ENCODE results near the gene EFS. TPM values are rescaled to one million over a fixed set of nuclear protein-coding genes. Genes with fewer than 3 reads are reported as not detected.

Gene EFS
- total RNA-seq, 6 experiments from 2014 or later = 0.19 to 0.60 (median 0.39) TPM

DNA sequence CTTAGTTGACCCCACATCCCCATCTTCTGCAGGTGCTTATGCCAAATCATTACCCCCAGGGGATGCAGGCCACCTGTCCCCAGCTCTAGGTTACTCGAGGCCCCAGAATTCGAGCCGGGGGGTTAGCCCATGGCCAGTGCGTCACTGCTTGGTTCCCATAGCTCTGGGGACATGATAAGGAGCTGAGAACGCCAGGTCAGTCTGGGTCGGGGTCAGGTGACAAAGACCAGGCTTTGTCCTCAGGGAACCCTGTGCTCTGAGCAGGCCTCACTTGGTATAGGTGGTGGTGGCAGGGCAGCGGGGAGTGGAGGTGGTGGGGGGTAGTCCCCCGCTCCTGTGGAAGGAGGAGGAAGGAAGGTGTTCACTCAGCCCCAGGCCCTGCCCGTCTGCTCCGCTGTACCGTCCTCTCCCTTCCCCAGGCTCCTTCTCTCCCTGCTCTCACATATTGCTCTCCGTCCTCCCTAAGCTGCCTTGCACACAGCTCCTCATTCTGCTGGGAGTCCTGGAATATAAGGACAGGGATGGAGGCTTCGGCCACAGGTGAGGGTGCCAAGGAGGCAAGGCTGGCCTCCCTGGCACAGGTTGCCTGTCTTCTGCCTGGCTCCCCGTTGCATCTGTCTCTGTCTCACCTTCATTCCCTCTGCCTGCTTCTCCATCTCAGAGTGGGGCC, 45.1 kb upstream of the EFS start:
- no peak overlapping the region for H3K4me3 ChIP-seq
- no peaks in the 10 kb centered on the region for H3K36me3 ChIP-seq
- no peaks in the 10 kb centered on the region for H3K9me3 ChIP-seq
- DNase-seq (no peak), ATAC-seq (no peak)
- no peaks in the 10 kb centered on the region for H3K4me1 ChIP-seq
- H3K27me3 ChIP-seq = no peaks in the 10 kb centered on the region
- no peak overlapping the region for H3K27ac ChIP-seq
- intact Hi-C loops (cut with DNase I) = no loop called here
- WGBS (ENCODE audit: insufficient coverage, low coverage, low lambda C conversion rate, missing lambda C conversion rate) = 33% methylated on average over 5 of the region's 14 CpGs
- TF ChIP-seq, protein P1, sequence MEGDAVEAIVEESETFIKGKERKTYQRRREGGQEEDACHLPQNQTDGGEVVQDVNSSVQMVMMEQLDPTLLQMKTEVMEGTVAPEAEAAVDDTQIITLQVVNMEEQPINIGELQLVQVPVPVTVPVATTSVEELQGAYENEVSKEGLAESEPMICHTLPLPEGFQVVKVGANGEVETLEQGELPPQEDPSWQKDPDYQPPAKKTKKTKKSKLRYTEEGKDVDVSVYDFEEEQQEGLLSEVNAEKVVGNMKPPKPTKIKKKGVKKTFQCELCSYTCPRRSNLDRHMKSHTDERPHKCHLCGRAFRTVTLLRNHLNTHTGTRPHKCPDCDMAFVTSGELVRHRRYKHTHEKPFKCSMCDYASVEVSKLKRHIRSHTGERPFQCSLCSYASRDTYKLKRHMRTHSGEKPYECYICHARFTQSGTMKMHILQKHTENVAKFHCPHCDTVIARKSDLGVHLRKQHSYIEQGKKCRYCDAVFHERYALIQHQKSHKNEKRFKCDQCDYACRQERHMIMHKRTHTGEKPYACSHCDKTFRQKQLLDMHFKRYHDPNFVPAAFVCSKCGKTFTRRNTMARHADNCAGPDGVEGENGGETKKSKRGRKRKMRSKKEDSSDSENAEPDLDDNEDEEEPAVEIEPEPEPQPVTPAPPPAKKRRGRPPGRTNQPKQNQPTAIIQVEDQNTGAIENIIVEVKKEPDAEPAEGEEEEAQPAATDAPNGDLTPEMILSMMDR (IDR thresholded peaks at IDR 0.05) = no peak
- TF ChIP-seq POLR2A (IDR thresholded peaks at IDR 0.05) = no peak

DNA sequence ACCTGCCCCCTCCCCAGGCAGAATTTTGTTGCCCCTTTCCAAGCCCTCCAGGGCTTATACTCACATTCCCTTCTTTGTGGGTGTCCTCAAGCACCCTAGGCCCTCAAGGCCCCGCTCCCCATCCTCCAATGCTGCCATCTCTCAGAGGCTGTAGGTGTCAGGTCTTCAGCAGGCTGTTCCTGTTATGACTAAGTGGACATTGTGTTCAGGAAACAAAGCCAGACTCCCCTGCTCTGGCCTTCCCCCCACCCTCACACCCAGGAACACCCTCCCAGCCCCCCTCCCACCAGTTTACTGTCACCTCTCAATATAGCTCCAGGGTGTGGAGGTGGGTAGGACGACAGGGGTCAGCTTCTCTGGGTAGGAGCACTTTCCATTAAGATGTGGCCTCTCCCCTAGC, 44.5 kb upstream of the EFS start:
- Histone ChIP-seq H3K4me1 (no peaks in the 10 kb centered on the region), H3K27ac (no peak overlapping the region), H3K4me3 (no peak overlapping the region), H3K9me3 (no peaks in the 10 kb centered on the region), H3K27me3 (no peaks in the 10 kb centered on the region), H3K36me3 (no peaks in the 10 kb centered on the region)
- intact Hi-C loops (cut with DNase I) = no loop called here
- ATAC-seq = no peak
- TF ChIP-seq POLR2A (IDR thresholded peaks at IDR 0.05) = no peak
- TF ChIP-seq, protein P1 (IDR thresholded peaks at IDR 0.05) = no peak
- no peak for DNase-seq
- 56% methylated on average over 2 of the region's 2 CpGs for WGBS (ENCODE audit: insufficient coverage, low coverage, low lambda C conversion rate, missing lambda C conversion rate)

- no peak for TF ChIP-seq POLR2A (IDR thresholded peaks at IDR 0.05)
- TF ChIP-seq, protein P1 (IDR thresholded peaks at IDR 0.05) = no peak
- DNase-seq = no peak
- Histone ChIP-seq H3K9me3 (no peaks in the 10 kb centered on the region), H3K27me3 (no peaks in the 10 kb centered on the region), H3K4me1 (no peaks in the 10 kb centered on the region), H3K4me3 (no peak overlapping the region), H3K27ac (no peak overlapping the region), H3K36me3 (no peaks in the 10 kb centered on the region)
- ATAC-seq = no peak
- 53% methylated on average over 4 of the region's 5 CpGs for WGBS (ENCODE audit: insufficient coverage, low coverage, low lambda C conversion rate, missing lambda C conversion rate)
- intact Hi-C loops (cut with DNase I) = no loop called here
These were observed 43.3 kb upstream of the EFS start for GRCh38 chr14:23408307-23408630.

- Histone ChIP-seq H3K4me3 (no peak within 1 kb of the TSS), H3K27ac (no peak within 1 kb of the TSS), H3K27me3 (no peaks in the 10 kb centered on the region), H3K4me1 (no peaks in the 10 kb centered on the region), H3K9me3 (no peaks in the 10 kb centered on the region), H3K36me3 (no peaks in the 10 kb centered on the region)
- ATAC-seq (no peak), DNase-seq (no peak)
- TF ChIP-seq, protein P1 (IDR thresholded peaks at IDR 0.05) = no peak
- no peak for TF ChIP-seq POLR2A (IDR thresholded peaks at IDR 0.05)
- 53% methylated on average over 13 of the region's 15 CpGs for WGBS (ENCODE audit: insufficient coverage, low coverage, low lambda C conversion rate, missing lambda C conversion rate)
- intact Hi-C loops (cut with DNase I) = no loop called here
These were observed 42.7 kb upstream of the EFS start, which contains the start of gene MYH6 for GRCh38 chr14:23407516-23408306. TSS of gene MYH6 (minus strand) at chr14:23408273. CDS start at chr14:23407223, 1,050 bp downstream.
